Hepatocyte (in vitro differentiated cells): ENCODE results near the gene SYNGAP1. TPM values are rescaled to one million over a fixed set of nuclear protein-coding genes. Genes with fewer than 3 reads are reported as not detected.

Experiments used
- DNase-seq: peaks from one replicate; pipeline ENCODE4 v3.0.0-alpha.2; 2016; ENCODE audit warnings: low spot score
- H2AFZ ChIP-seq: fragments of 200-600 bp; sonication (generic); 2 replicates; pipeline ENCODE4 v1.6.0; 2016; ENCODE audit warnings: antibody characterized with exemption, mild to moderate bottlenecking
- H3K27ac ChIP-seq: fragments of 200-600 bp; sonication (generic); 2 replicates; pipeline ENCODE4 v1.5.1; 2016; ENCODE audit warnings: mild to moderate bottlenecking
- H3K27me3 ChIP-seq: fragments of 200-600 bp; sonication (generic); 2 replicates; pipeline ENCODE4 v1.6.1; 2016
- H3K36me3 ChIP-seq: fragments of 200-600 bp; sonication (generic); replicated peaks from 2 replicates; pipeline ENCODE4 v1.5.1; 2016; ENCODE audit warnings: low read depth; ENCODE audit not compliant: insufficient read depth
- H3K4me1 ChIP-seq: fragments of 200-600 bp; sonication (generic); 2 replicates; pipeline ENCODE4 v1.5.1; 2016; ENCODE audit warnings: mild to moderate bottlenecking, moderate library complexity; ENCODE audit not compliant: insufficient read depth
- H3K4me2 ChIP-seq: fragments of 200-600 bp; sonication (generic); 2 replicates; pipeline ENCODE4 v1.6.0; 2016
- H3K4me3 ChIP-seq: fragments of 200-600 bp; sonication (generic); 2 replicates; pipeline ENCODE4 v1.5.1; 2016; ENCODE audit warnings: mild to moderate bottlenecking
- H3K79me2 ChIP-seq: fragments of 200-600 bp; sonication (generic); 2 replicates; pipeline ENCODE4 v1.6.0; 2017; ENCODE audit warnings: mild to moderate bottlenecking
- H3K9me2 ChIP-seq: fragments of 200-600 bp; sonication (generic); replicated peaks from 2 replicates; pipeline ENCODE4 v1.6.0; 2017; ENCODE audit warnings: mild to moderate bottlenecking; ENCODE audit not compliant: insufficient read depth
- H3K9me3 ChIP-seq: fragments of 200-600 bp; sonication (generic); 2 replicates; pipeline ENCODE4 v1.5.1; 2016; ENCODE audit warnings: low read depth, mild to moderate bottlenecking
- H4K20me1 ChIP-seq: fragments of 200-600 bp; sonication (generic); 2 replicates; pipeline ENCODE4 v1.6.0; 2016; ENCODE audit warnings: mild to moderate bottlenecking; ENCODE audit not compliant: insufficient read depth, poor library complexity, severe bottlenecking
- EZH2 ChIP-seq: fragments of 200-600 bp; sonication (generic); IDR thresholded peaks from 2 replicates; pipeline ENCODE4 v1.6.1; 2016; ENCODE audit warnings: antibody characterized with exemption, mild to moderate bottlenecking, borderline replicate concordance
- EZH2phosphoT487 ChIP-seq: fragments of 200-600 bp; sonication (generic); IDR thresholded peaks from one replicate; pipeline ENCODE4 v1.6.1; 2018; ENCODE audit warnings: antibody characterized with exemption, mild to moderate bottlenecking, low read depth, moderate library complexity; ENCODE audit not compliant: unreplicated experiment, severe bottlenecking
- WGBS: methylation state at CpG from one replicate; pipeline ENCODE4 v1.1.6; 2016; ENCODE audit warnings: low lambda C conversion rate; ENCODE audit errors: missing lambda C conversion rate; 5-methylcytosine and 5-hydroxymethylcytosine counted together
- polyA plus RNA-seq: library from polyadenylated mRNA; unstranded; fragments of >200 nt; fragmentation: Nextera tagmentation; extraction: Ambion mirVana; gene quantifications from 2 replicates; pipeline ENCODE4 v1.2.1, GENCODE V29; 2016
- total RNA-seq: library from RNA; depleted of rRNA; stranded (reverse); fragments of >200 nt; gene quantifications from 2 replicates; pipeline ENCODE4 v1.2.3, GENCODE V29; 2014
- TF ChIP-seq, protein P1 (sequence below): fragments of 200-600 bp; sonication (generic); IDR thresholded peaks from 2 replicates; pipeline ENCODE4 v1.5.1; 2016; ENCODE audit warnings: antibody characterized with exemption, mild to moderate bottlenecking; ENCODE audit not compliant: poor library complexity

Gene SYNGAP1
- total and polyA plus RNA-seq, 2 experiments from 2014 or later, result 5.7 to 6.6 TPM

DNA sequence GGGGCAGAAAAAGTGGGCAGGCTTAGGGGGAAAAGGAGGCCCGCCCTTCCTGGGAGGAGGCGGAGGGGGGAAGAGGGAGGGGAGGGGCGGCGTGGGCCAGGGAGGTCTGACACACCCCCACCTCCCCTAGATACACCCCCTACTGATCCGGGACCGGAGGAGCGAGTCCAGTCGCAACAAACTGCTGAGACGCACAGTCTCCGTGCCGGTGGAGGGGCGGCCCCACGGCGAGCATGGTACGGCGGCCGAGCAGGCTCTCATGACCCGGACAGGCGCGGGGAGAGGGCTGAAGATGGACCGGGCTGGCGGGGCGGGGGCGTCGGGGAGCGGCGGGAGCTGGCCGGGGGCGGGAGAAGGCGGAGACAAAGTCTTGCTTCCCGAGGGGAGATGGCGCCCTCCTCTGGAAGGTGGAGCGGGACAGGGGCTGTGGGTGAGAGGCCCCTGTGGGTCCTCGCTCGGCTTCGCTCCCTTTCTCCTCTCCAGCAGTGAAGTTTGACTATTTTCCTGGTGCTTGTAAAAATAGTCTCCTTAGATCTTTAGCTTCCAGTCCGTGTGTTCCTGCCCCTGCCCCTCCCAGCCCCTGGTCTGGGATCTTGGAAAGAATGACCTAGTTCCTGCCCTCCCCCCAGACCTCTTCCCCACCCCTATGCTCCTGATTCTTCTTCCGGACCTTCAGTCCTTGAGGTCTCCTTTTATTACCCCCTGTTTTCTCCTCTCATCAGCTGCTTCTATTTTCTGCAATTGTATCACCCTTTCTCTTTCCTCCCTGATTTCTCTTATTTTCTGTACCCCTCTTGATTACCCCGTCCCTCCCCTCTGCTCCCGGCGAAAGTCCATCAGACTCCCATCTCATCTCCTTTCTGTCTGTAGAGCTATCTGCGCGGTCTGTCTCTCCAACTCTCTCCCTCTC, 6.1 kb downstream of the SYNGAP1 start:
- Histone ChIP-seq H4K20me1 (no peaks in the 10 kb centered on the region), H3K27ac (peak overlapping the region; percentile 99), H3K9me2 (no peaks in the 10 kb centered on the region), H3K36me3 (no peaks in the 10 kb centered on the region), H3K27me3 (no peaks in the 10 kb centered on the region), H3K4me2 (peak overlapping the region; percentile 91), H2AFZ (peak overlapping the region; percentile 42), H3K79me2 (peaks cover 56% of the 10 kb centered on the region), H3K4me3 (peak overlapping the region; percentile 66), H3K9me3 (no peaks in the 10 kb centered on the region), H3K4me1 (peaks cover 37% of the 10 kb centered on the region)
- TF ChIP-seq, protein P1, sequence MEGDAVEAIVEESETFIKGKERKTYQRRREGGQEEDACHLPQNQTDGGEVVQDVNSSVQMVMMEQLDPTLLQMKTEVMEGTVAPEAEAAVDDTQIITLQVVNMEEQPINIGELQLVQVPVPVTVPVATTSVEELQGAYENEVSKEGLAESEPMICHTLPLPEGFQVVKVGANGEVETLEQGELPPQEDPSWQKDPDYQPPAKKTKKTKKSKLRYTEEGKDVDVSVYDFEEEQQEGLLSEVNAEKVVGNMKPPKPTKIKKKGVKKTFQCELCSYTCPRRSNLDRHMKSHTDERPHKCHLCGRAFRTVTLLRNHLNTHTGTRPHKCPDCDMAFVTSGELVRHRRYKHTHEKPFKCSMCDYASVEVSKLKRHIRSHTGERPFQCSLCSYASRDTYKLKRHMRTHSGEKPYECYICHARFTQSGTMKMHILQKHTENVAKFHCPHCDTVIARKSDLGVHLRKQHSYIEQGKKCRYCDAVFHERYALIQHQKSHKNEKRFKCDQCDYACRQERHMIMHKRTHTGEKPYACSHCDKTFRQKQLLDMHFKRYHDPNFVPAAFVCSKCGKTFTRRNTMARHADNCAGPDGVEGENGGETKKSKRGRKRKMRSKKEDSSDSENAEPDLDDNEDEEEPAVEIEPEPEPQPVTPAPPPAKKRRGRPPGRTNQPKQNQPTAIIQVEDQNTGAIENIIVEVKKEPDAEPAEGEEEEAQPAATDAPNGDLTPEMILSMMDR, result peak; percentile 67
- no peak for TF ChIP-seq EZH2phosphoT487
- peak; percentile 94 for DNase-seq
- 4% methylated on average over 9 of the region's 43 CpGs for WGBS

DNA sequence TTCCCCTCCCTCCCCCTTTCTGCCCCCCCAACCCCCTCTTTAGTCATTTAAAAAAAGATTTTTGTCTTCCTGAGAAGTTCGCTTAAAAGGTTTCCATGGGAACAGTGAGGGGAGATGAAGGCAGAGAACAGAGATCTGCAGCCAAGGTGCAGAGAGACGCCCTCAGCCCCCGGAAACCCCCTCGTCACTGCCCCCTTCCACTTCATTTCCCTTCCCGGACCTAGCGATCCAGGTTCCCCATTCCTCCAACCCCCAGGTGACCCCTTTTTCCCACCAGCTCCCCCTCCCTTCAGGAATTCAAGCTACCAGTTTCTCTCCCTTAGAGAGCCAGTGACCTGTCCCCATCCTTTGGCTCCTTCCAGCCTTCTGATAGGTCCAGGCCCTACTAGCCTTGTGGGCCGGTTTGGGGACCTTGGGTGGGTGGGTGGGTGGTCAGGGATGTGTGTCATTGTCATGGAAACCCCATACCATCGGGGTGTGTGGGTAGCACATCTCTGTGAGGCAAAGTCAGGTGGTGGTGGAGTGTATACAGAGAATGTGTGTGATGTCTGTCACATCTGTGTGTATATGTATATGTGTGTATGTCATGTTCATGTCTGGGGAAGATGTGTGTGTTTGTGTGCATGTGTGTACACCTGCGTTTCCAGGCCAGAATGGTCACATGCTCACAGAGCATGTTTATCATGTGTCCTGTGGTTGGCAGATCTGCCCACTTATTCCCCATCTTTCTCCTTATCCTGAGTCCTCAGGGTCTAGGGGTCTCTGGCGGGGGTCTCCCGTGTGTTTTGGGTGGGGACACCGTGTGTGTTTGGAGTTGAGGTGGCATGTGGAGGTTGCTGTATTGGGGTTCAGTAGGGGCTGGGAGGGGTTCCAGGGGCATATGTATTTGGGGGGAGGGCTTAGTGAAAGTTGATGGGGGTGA, 7.0 kb downstream of the SYNGAP1 start:
- no peak for DNase-seq
- peaks cover 53% of the 10 kb centered on the region for H3K79me2 ChIP-seq
- H3K9me3 ChIP-seq, result no peaks in the 10 kb centered on the region
- H3K27me3 ChIP-seq, result no peaks in the 10 kb centered on the region
- WGBS, result 21% methylated on average over 11 of the region's 12 CpGs
- no peaks in the 10 kb centered on the region for H3K36me3 ChIP-seq
- peak overlapping the region; percentile 55 for H3K4me3 ChIP-seq
- no peaks in the 10 kb centered on the region for H4K20me1 ChIP-seq
- H3K27ac ChIP-seq, result peak overlapping the region; percentile 99
- no peak overlapping the region for H2AFZ ChIP-seq
- TF ChIP-seq, protein P1, result no peak
- TF ChIP-seq EZH2phosphoT487 (no peak), EZH2 (no peak)
- H3K4me1 ChIP-seq, result peaks cover 45% of the 10 kb centered on the region
- peak overlapping the region; percentile 91 for H3K4me2 ChIP-seq
- H3K9me2 ChIP-seq, result no peaks in the 10 kb centered on the region

DNA sequence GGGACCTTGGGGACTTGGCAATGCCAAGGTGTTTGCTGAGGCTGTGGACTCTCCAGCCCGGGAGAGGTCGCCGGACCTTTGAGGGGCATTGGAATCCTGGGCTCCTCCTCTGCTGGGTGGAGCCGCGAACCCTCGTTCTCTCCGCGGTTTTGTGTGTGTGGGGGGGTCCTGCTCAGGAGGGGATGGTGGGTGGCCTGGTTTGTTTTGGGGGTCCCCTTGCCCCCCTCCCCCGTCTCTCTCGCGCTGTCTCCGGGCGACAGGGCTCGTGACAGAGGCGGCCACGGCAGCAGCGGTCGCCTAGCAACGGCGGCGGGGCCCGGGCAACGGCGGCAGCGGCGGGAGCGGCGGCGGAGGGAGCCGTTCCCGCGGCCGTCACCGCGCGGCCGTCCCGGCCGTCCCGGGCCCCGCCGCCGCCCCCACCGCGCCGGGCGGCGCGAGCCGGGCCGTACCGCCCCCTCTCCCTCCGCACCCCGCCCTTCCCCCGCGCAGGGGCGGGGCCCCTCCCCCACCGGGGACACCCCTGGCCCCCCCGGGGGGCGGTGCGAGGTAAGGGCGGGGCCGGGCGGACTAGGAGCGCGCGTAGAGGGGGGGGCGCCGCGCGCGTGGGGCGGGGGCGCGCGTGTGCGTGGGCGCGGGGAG, 7.8 kb downstream of the SYNGAP1 start:
- peak; percentile 76 for DNase-seq
- no peaks in the 10 kb centered on the region for H4K20me1 ChIP-seq
- H3K36me3 ChIP-seq, result no peaks in the 10 kb centered on the region
- H3K27ac ChIP-seq, result peak overlapping the region; percentile 99
- H3K4me3 ChIP-seq, result peak overlapping the region; percentile 55
- H3K27me3 ChIP-seq, result no peaks in the 10 kb centered on the region
- peaks cover 45% of the 10 kb centered on the region for H3K4me1 ChIP-seq
- H3K4me2 ChIP-seq, result peak overlapping the region; percentile 91
- no peaks in the 10 kb centered on the region for H3K9me3 ChIP-seq
- TF ChIP-seq EZH2 (no peak), EZH2phosphoT487 (no peak)
- TF ChIP-seq, protein P1, result no peak
- 3% methylated on average over 8 of the region's 79 CpGs for WGBS
- H3K79me2 ChIP-seq, result peaks cover 56% of the 10 kb centered on the region
- no peak overlapping the region for H2AFZ ChIP-seq
- H3K9me2 ChIP-seq, result no peaks in the 10 kb centered on the region
